Measurements from ENCODE around the gene RAI1.

RAI1 gene

GRCh38 chr17:17848311-17849082 lies 167.2 kb downstream of the RAI1 start:
- no peak for TF ChIP-seq CTCF (IDR thresholded peaks at IDR 0.05; ENCODE audit: extremely low read depth, missing control alignments)
- DNase-seq (ENCODE audit: low spot score), result no peak

GRCh38 chr17:17849147-17849820 lies 168.0 kb downstream of the RAI1 start:
- TF ChIP-seq CTCF (IDR thresholded peaks at IDR 0.05; ENCODE audit: extremely low read depth, missing control alignments), result no peak
- peak; percentile 34 for DNase-seq (ENCODE audit: low spot score)

GRCh38 chr17:17849845-17850373 lies 168.7 kb downstream of the RAI1 start:
- no peak for TF ChIP-seq CTCF (IDR thresholded peaks at IDR 0.05; ENCODE audit: extremely low read depth, missing control alignments)
- peak; percentile 76 for DNase-seq (ENCODE audit: low spot score)

- no peak for DNase-seq (ENCODE audit: low spot score)
- no peak for TF ChIP-seq CTCF (IDR thresholded peaks at IDR 0.05; ENCODE audit: extremely low read depth, missing control alignments)
Measured at GRCh38 chr17:17851103-17852002, 170.1 kb downstream of the RAI1 start.

- no peak for DNase-seq (ENCODE audit: low spot score)
- TF ChIP-seq CTCF (IDR thresholded peaks at IDR 0.05; ENCODE audit: extremely low read depth, missing control alignments), result no peak
Measured at GRCh38 chr17:17852930-17853329, 171.7 kb downstream of the RAI1 start.

GRCh38 chr17:17853811-17854447 lies 172.7 kb downstream of the RAI1 start:
- DNase-seq (ENCODE audit: low spot score), result no peak
- no peak for TF ChIP-seq CTCF (IDR thresholded peaks at IDR 0.05; ENCODE audit: extremely low read depth, missing control alignments)

Measured in GM20000 (cell line).